Natural killer cell (primary cell): ENCODE measurements around the gene PI4K2B. TPM values are rescaled to one million over a fixed set of nuclear protein-coding genes. Genes with fewer than 3 reads are reported as not detected.
A peak's percentile ranks its signal among the peaks of the same experiment; 100 is the strongest.
"Not testable (repeated sequence)": the region's sequence is repeated elsewhere in the genome, so short reads cannot be mapped to it uniquely, and the experiment has no call there.

Source experiments
- ATAC-seq, 3 donors: fragments of 150-1000 bp in 2 of 3; fragments of 200-7000 bp in 1 of 3; cut with Tn5 transposase; 1 replicate in 1 of 3; 2 replicates in 2 of 3; pipeline ENCODE4 v1.10.0; 2021; ENCODE audit warnings: mild to moderate bottlenecking in 2 of 3, moderate library complexity in 2 of 3
- DNase-seq, 2 donors: peaks; one replicate each; pipeline versions ENCODE4 v3.0.0 to v3.0.0-alpha.2; 2013 to 2021; ENCODE audit warnings: mixed read lengths in 1 of 2
- H3K27ac ChIP-seq: one replicate; pipeline ENCODE4 v1.5.1; 2013; ENCODE audit warnings: mild to moderate bottlenecking, low read length
- H3K27me3 ChIP-seq: one replicate; pipeline ENCODE4 v1.6.1; 2013; ENCODE audit warnings: low read length; ENCODE audit not compliant: control insufficient read depth, insufficient read depth
- H3K36me3 ChIP-seq: one replicate; pipeline ENCODE4 v1.6.1; 2013; ENCODE audit warnings: low read length; ENCODE audit not compliant: control insufficient read depth, insufficient read depth
- H3K4me1 ChIP-seq: one replicate; pipeline ENCODE4 v1.6.1; 2013; ENCODE audit warnings: low read length; ENCODE audit not compliant: control insufficient read depth, insufficient read depth
- H3K4me3 ChIP-seq: one replicate; pipeline ENCODE4 v1.5.1; 2013; ENCODE audit warnings: low read length
- H3K9me3 ChIP-seq: one replicate; pipeline ENCODE4 v1.6.1; 2013; ENCODE audit warnings: low read length; ENCODE audit not compliant: control insufficient read depth, insufficient read depth
- H3K27ac Mint-ChIP-seq, 2 donors: one replicate each; pipeline ENCODE4 v1.8.0; 2022; ENCODE audit warnings: mild to moderate bottlenecking in 2 of 2, mixed read lengths in 2 of 2, moderate library complexity in 1 of 2
- H3K27me3 Mint-ChIP-seq, 2 donors: one replicate each; pipeline ENCODE4 v1.8.0; 2022; ENCODE audit warnings: low read depth in 2 of 2, mixed read lengths in 2 of 2
- H3K36me3 Mint-ChIP-seq: one replicate; pipeline ENCODE4 v1.8.0; 2022; ENCODE audit warnings: mixed read lengths
- H3K4me1 Mint-ChIP-seq, 2 donors: one replicate each; pipeline ENCODE4 v1.8.0; 2022; ENCODE audit warnings: mixed read lengths in 2 of 2
- H3K4me3 Mint-ChIP-seq: one replicate; pipeline ENCODE4 v1.8.0; 2022; ENCODE audit warnings: mild to moderate bottlenecking, moderate library complexity, mixed read lengths
- H3K9me3 Mint-ChIP-seq, 2 donors: one replicate each; pipeline ENCODE4 v1.8.0; 2022; ENCODE audit warnings: mixed read lengths in 2 of 2
- WGBS: methylation state at CpG from one replicate; pipeline ENCODE4 v1.1.7; 2013; ENCODE audit warnings: missing lambda C conversion rate; ENCODE audit not compliant: insufficient coverage; 5-methylcytosine and 5-hydroxymethylcytosine counted together
- intact Hi-C: fragments of 100-400 bp; cut with micrococcal nuclease; formaldehyde crosslinking; loops from one replicate; pipeline ENCODE4 v1.14.2; 2022
- total RNA-seq, 4 donors: library from RNA; stranded (reverse); fragments of 120-200 nt in 1 of 4; gene quantifications; one replicate each; pipeline versions ENCODE4 v1.2.3 to v1.2.4, GENCODE V29; 2013 to 2022
- TF ChIP-seq, protein P1 (sequence below): fragments of 200-600 bp; IDR thresholded peaks from one replicate; pipeline ENCODE4 v1.8.0; 2022; ENCODE audit warnings: antibody characterized with exemption

PI4K2B gene
- total RNA-seq, 3 donors from 2014 or later (not counting 1 experiment from before 2014, with no cell fraction given) = 12.2 to 14.5 (median 13.0) TPM

DNA sequence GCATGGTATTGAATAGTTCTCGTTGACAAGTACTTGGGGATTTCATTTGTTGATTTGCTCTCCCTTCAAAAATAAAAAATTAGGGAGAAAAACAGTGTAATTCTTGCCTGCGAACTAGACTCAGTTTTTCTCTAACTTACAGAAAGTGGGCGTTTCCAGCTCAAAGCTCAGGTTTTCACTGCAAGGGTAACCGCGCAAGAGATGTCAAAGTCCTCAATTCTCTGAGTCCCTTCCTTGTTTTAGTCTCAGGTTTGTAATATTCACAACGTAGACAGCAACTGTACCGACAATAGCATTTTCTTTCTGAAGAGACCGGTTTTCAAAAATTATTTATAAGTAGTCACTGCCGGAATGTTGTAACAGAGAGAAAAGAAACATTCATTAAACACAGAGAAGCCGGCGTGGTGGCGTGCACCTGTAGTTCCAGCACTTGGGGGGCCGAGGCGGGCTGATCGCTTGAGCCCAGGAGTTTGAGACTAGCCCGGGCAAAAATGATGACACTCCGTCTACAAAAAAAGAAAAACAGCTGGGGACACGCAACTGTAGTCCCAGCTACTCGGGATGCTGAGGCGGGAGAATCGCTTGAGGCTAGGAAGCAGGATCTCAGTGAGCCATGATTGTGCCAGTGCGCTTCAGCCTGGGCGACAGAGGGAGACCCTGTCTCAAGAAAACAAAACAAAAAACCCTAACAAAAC is 79.5 kb downstream of the PI4K2B start:
- WGBS = 30% methylated on average over 23 of the region's 23 CpGs
- Histone ChIP-seq H3K27me3 (no peaks in the 10 kb centered on the region), H3K9me3 (no peaks in the 10 kb centered on the region), H3K27ac (peak overlapping the region; percentile 60), H3K36me3 (peaks cover 6% of the 10 kb centered on the region), H3K4me1 (peaks cover 8% of the 10 kb centered on the region), H3K4me3 (peak overlapping the region; percentile 63)
- H3K27ac Mint-ChIP-seq = peak overlapping the region; percentile 93 to 99
- peaks cover 12 to 18% of the 10 kb centered on the region in 2 donors for H3K4me1 Mint-ChIP-seq
- H3K27me3 Mint-ChIP-seq = peaks cover 0 to 7% of the 10 kb centered on the region in 2 donors
- peak in 1 of 2 donors; percentile 45 for DNase-seq
- H3K4me3 Mint-ChIP-seq = peak overlapping the region; percentile 99
- ATAC-seq = no peak
- H3K36me3 Mint-ChIP-seq = no peaks in the 10 kb centered on the region
- intact Hi-C loops = loop anchor here (2.0 kb wide), 1 partner anchor 153 kb away; the partner anchor contains the start of gene SEPSECS
- TF ChIP-seq, protein P1, sequence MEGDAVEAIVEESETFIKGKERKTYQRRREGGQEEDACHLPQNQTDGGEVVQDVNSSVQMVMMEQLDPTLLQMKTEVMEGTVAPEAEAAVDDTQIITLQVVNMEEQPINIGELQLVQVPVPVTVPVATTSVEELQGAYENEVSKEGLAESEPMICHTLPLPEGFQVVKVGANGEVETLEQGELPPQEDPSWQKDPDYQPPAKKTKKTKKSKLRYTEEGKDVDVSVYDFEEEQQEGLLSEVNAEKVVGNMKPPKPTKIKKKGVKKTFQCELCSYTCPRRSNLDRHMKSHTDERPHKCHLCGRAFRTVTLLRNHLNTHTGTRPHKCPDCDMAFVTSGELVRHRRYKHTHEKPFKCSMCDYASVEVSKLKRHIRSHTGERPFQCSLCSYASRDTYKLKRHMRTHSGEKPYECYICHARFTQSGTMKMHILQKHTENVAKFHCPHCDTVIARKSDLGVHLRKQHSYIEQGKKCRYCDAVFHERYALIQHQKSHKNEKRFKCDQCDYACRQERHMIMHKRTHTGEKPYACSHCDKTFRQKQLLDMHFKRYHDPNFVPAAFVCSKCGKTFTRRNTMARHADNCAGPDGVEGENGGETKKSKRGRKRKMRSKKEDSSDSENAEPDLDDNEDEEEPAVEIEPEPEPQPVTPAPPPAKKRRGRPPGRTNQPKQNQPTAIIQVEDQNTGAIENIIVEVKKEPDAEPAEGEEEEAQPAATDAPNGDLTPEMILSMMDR = no peak
- no peaks in the 10 kb centered on the region for H3K9me3 Mint-ChIP-seq

GRCh38 chr4:25320336-25320735 is 86.5 kb downstream of the PI4K2B start:
- intact Hi-C loops = no loop called here
- H3K9me3 Mint-ChIP-seq = no peaks in the 10 kb centered on the region
- no peak overlapping the region for H3K4me3 Mint-ChIP-seq
- no peak overlapping the region for H3K27ac ChIP-seq
- H3K4me3 ChIP-seq = no peak overlapping the region
- peaks cover 18% of the 10 kb centered on the region for H3K36me3 ChIP-seq
- H3K27ac Mint-ChIP-seq = no peak overlapping the region
- no peaks in the 10 kb centered on the region for H3K27me3 Mint-ChIP-seq
- DNase-seq (no peak), ATAC-seq (no peak)
- H3K4me1 ChIP-seq = no peaks in the 10 kb centered on the region
- 70% methylated on average over 2 of the region's 2 CpGs for WGBS
- no peaks in the 10 kb centered on the region for H3K36me3 Mint-ChIP-seq
- no peaks in the 10 kb centered on the region for H3K9me3 ChIP-seq
- no peaks in the 10 kb centered on the region for H3K4me1 Mint-ChIP-seq
- TF ChIP-seq, protein P1 = no peak
- H3K27me3 ChIP-seq = no peaks in the 10 kb centered on the region

DNA sequence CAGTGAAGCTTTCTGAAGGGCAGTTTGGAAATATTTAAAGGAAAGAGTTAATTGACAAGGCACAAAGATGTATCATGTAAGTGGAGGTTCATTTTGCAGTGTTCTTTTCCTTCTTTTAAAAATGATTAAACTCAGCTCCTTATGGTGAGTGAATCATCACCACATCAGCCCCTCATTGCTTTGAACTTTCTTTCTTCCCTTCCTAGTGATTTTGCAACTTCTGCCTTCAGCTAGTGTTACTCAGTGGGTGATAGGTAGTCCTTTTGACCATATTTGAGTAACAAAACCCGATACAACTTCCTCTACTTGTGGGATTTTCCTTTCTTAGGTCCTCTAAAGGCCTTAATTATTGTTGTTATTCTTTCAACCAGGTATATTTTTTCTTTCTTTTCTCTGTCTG is 86.9 kb downstream of the PI4K2B start:
- Mint-ChIP-seq H3K4me3 (no peak overlapping the region), H3K27ac (no peak overlapping the region), H3K27me3 (no peaks in the 10 kb centered on the region), H3K36me3 (no peaks in the 10 kb centered on the region), H3K9me3 (no peaks in the 10 kb centered on the region), H3K4me1 (no peaks in the 10 kb centered on the region)
- Histone ChIP-seq H3K36me3 (peaks cover 17% of the 10 kb centered on the region), H3K4me1 (no peaks in the 10 kb centered on the region), H3K27ac (no peak overlapping the region), H3K4me3 (no peak overlapping the region), H3K27me3 (no peaks in the 10 kb centered on the region), H3K9me3 (no peaks in the 10 kb centered on the region)
- WGBS = 80% methylated on average over 1 of the region's 1 CpG
- DNase-seq (no peak), ATAC-seq (no peak)
- intact Hi-C loops = no loop called here
- TF ChIP-seq, protein P1 = no peak

- Mint-ChIP-seq H3K36me3 (no peaks in the 10 kb centered on the region), H3K4me1 (peaks cover 0 to 5% of the 10 kb centered on the region in 2 donors), H3K9me3 (no peaks in the 10 kb centered on the region), H3K4me3 (no peak overlapping the region), H3K27me3 (no peaks in the 10 kb centered on the region), H3K27ac (no peak overlapping the region)
- H3K27ac ChIP-seq = no peak overlapping the region
- H3K4me1 ChIP-seq = no peaks in the 10 kb centered on the region
- ATAC-seq (no peak), DNase-seq (no peak)
- H3K4me3 ChIP-seq = no peak overlapping the region
- TF ChIP-seq, protein P1 = no peak
- H3K9me3 ChIP-seq = no peaks in the 10 kb centered on the region
- H3K36me3 ChIP-seq = peaks cover 11% of the 10 kb centered on the region
- intact Hi-C loops = no loop called here
- 91% methylated on average over 3 of the region's 3 CpGs for WGBS
- no peaks in the 10 kb centered on the region for H3K27me3 ChIP-seq
Measured at GRCh38 chr4:25321703-25322102, 87.9 kb downstream of the PI4K2B start.

- H3K4me3 ChIP-seq, H3K4me3 Mint-ChIP-seq, H3K9me3 Mint-ChIP-seq, H3K36me3 ChIP-seq, H3K27ac Mint-ChIP-seq, ATAC-seq, H3K36me3 Mint-ChIP-seq, H3K27me3 Mint-ChIP-seq, DNase-seq, H3K27ac ChIP-seq, H3K9me3 ChIP-seq, intact Hi-C loops, H3K27me3 ChIP-seq: not testable (repeated sequence)
- peaks cover 17% of the 10 kb centered on the region in 2 donors for H3K4me1 Mint-ChIP-seq
- peaks cover 11% of the 10 kb centered on the region for H3K4me1 ChIP-seq
- WGBS = 97% methylated on average over 3 of the region's 3 CpGs
Measured at GRCh38 chr4:25328463-25328862, 94.6 kb downstream of the PI4K2B start.
